PC-9 (cell line): Measurements from ENCODE around the gene PPAN. TPM values are rescaled to one million over a fixed set of nuclear protein-coding genes. Genes with fewer than 3 reads are reported as not detected.

ENCODE experiments used
- BruUV-seq: library from RNA; stranded (reverse); fragments of 400-500 nt; replicated peaks from 2 replicates; lab custom pipeline; 2021; lab: Mats Ljungman, UMichigan
- CTCF ChIA-PET: fragments of 300-600 bp; sonication (Branson Sonifier 250); formaldehyde crosslinking; loops from one replicate; lab custom pipeline; 2022; ENCODE audit warnings: antibody characterized with exemption; lab: Charles Lee
- POLR2A ChIA-PET: fragments of 300-600 bp; sonication (Branson Sonifier 250); formaldehyde crosslinking; loops from one replicate; lab custom pipeline; 2022; ENCODE audit warnings: antibody characterized with exemption; ENCODE audit not compliant: unreplicated experiment; lab: Charles Lee
- DNase-seq, 2 experiments: peaks; one replicate each; pipeline versions ENCODE4 v3.0.0 to v3.0.0-alpha.2; 2015 to 2022; ENCODE audit warnings: mixed read lengths in 1 of 2
- H2AFZ ChIP-seq: fragments of 200-600 bp; sonication (generic); 2 replicates; pipeline ENCODE4 v1.8.1; 2017; ENCODE audit warnings: antibody characterized with exemption
- H3F3A ChIP-seq: fragments of 200-600 bp; sonication (generic); 2 replicates; pipeline ENCODE4 v1.8.1; 2017; ENCODE audit warnings: antibody characterized with exemption, mild to moderate bottlenecking, low read depth; ENCODE audit not compliant: insufficient read depth
- H3K27ac ChIP-seq: fragments of 200-600 bp; sonication (generic); 2 replicates; pipeline ENCODE4 v1.6.1; 2016; ENCODE audit warnings: mixed run types
- H3K27me3 ChIP-seq: fragments of 200-600 bp; sonication (generic); 2 replicates; pipeline ENCODE4 v1.6.1; 2016; ENCODE audit warnings: low read depth, mixed run types; ENCODE audit not compliant: insufficient read depth
- H3K36me3 ChIP-seq: fragments of 200-600 bp; sonication (generic); 2 replicates; pipeline ENCODE4 v1.6.1; 2016; ENCODE audit warnings: low read depth, mixed run types
- H3K4me1 ChIP-seq: fragments of 200-600 bp; sonication (generic); replicated peaks from 2 replicates; pipeline ENCODE4 v1.6.1; 2016; ENCODE audit warnings: mixed run types; ENCODE audit not compliant: insufficient read depth
- H3K4me2 ChIP-seq: fragments of 200-600 bp; sonication (generic); 2 replicates; pipeline ENCODE4 v1.6.1; 2017; ENCODE audit warnings: mixed run types
- H3K4me3 ChIP-seq: fragments of 200-600 bp; sonication (generic); 2 replicates; pipeline ENCODE4 v1.6.1; 2016; ENCODE audit warnings: mixed run types
- H3K79me2 ChIP-seq: fragments of 200-600 bp; sonication (generic); 2 replicates; pipeline ENCODE4 v1.6.1; 2017; ENCODE audit warnings: low read depth, mixed run types
- H3K9me2 ChIP-seq: fragments of 200-600 bp; sonication (generic); 2 replicates; pipeline ENCODE4 v1.8.1; 2017; ENCODE audit warnings: mild to moderate bottlenecking; ENCODE audit not compliant: insufficient read depth
- H3K9me3 ChIP-seq: fragments of 200-600 bp; sonication (generic); 2 replicates; pipeline ENCODE4 v1.8.1; 2016; ENCODE audit warnings: low read depth; ENCODE audit not compliant: insufficient read depth
- H4K20me1 ChIP-seq: fragments of 200-600 bp; sonication (generic); 2 replicates; pipeline ENCODE4 v1.8.1; 2017; ENCODE audit not compliant: insufficient read depth
- CTCF ChIP-seq: fragments of 200-600 bp; sonication (generic); conservative IDR thresholded peaks from 2 replicates; pipeline ENCODE4 v1.6.1; 2017; ENCODE audit warnings: mixed run types, antibody characterized with exemption, mild to moderate bottlenecking, moderate library complexity
- EZH2 ChIP-seq: fragments of 200-600 bp; sonication (generic); IDR thresholded peaks from 2 replicates; pipeline ENCODE4 v1.8.0; 2017; ENCODE audit warnings: antibody characterized with exemption, low read depth
- intact Hi-C: fragments of 100-400 bp; cut with micrococcal nuclease; formaldehyde crosslinking; loops from one replicate; pipeline ENCODE4 v1.10.0; 2022; ENCODE audit not compliant: unreplicated experiment
- total RNA-seq: library from RNA; stranded (reverse); gene quantifications from 2 replicates; pipeline ENCODE4 v1.2.3, GENCODE V29; 2021

Gene PPAN
- total RNA-seq, 1 experiment from 2014 or later, result 41.0 TPM

GRCh38 chr19:10100163-10100785 lies 5.9 kb upstream of the PPAN start:
- H3K36me3 ChIP-seq, result no peaks in the 10 kb centered on the region
- intact Hi-C loops, result loop anchor here (10.0 kb wide), 1 partner anchor 165 kb away; the partner anchor contains the start of gene OLFM2

GRCh38 chr19:10102787-10103236 lies 3.4 kb upstream of the PPAN start:
- intact Hi-C loops, result loop anchor here (10.0 kb wide), 1 partner anchor 168 kb away; the partner anchor contains the start of gene OLFM2
- peaks cover 9% of the 10 kb centered on the region; the same call in 1 of the 2 replicates for H4K20me1 ChIP-seq
- peaks cover 17% of the 10 kb centered on the region for H3K79me2 ChIP-seq
- no peaks in the 10 kb centered on the region for H3K9me3 ChIP-seq
- no TSS peak for BruUV-seq
- H3K27me3 ChIP-seq, result no peaks in the 10 kb centered on the region
- DNase-seq, result no peak
- peaks cover 7% of the 10 kb centered on the region for H3K4me1 ChIP-seq
- ChIA-PET POLR2A (interaction anchor here (0.7 kb wide), 1 partner anchor 84 kb away, joined by 3 read pairs; no protein-coding TSS in a partner anchor), CTCF (no interaction called here)
- H3K4me2 ChIP-seq, result no peak overlapping the region
- H3K4me3 ChIP-seq, result no peak overlapping the region
- no peak overlapping the region for H3K27ac ChIP-seq
- no peaks in the 10 kb centered on the region for H3K9me2 ChIP-seq
- peaks cover 7% of the 10 kb centered on the region for H3K36me3 ChIP-seq
- H3F3A ChIP-seq, result peaks cover 18% of the 10 kb centered on the region; the same call in 1 of the 2 replicates
- no peak for TF ChIP-seq CTCF
- TF ChIP-seq EZH2, result no peak
- H2AFZ ChIP-seq, result no peak overlapping the region

More at GRCh38 chr19:10100163-10100785, 5.9 kb upstream of the PPAN start:
- Histone ChIP-seq H3K27ac (no peak overlapping the region), H4K20me1 (no peaks in the 10 kb centered on the region), H3K9me3 (no peaks in the 10 kb centered on the region), H3K4me1 (peaks cover 11% of the 10 kb centered on the region), H3K9me2 (no peaks in the 10 kb centered on the region), H3K4me2 (no peak overlapping the region), H2AFZ (no peak overlapping the region), H3K4me3 (no peak overlapping the region), H3K27me3 (no peaks in the 10 kb centered on the region), H3K79me2 (no peaks in the 10 kb centered on the region), H3F3A (peaks cover 21% of the 10 kb centered on the region; the same call in 1 of the 2 replicates)
- BruUV-seq, result no TSS peak
- no peak for DNase-seq
- CTCF ChIA-PET, result no interaction called here
- POLR2A ChIA-PET, result no interaction called here
- TF ChIP-seq CTCF, result no peak
- TF ChIP-seq EZH2, result no peak

GRCh38 chr19:10104130-10104513 lies 2.0 kb upstream of the PPAN start:
- POLR2A ChIA-PET, result interaction anchor here (0.7 kb wide), 1 partner anchor 131 kb away, joined by 3 read pairs; no protein-coding TSS in a partner anchor
- CTCF ChIA-PET, result interaction anchor here (0.6 kb wide), 1 partner anchor 148 kb away, joined by 3 read pairs; the partner anchor contains the start of gene MRPL4
- H3K4me2 ChIP-seq, result no peak overlapping the region
- no TSS peak for BruUV-seq
- no peaks in the 10 kb centered on the region for H3K27me3 ChIP-seq
- no peak overlapping the region for H3K4me3 ChIP-seq
- DNase-seq, result no peak
- peaks cover 9% of the 10 kb centered on the region for H3K4me1 ChIP-seq
- H3K9me2 ChIP-seq, result no peaks in the 10 kb centered on the region
- H2AFZ ChIP-seq, result no peak overlapping the region
- no peaks in the 10 kb centered on the region for H3K9me3 ChIP-seq
- H3K36me3 ChIP-seq, result peaks cover 20% of the 10 kb centered on the region
- peaks cover 12% of the 10 kb centered on the region for H4K20me1 ChIP-seq
- H3K27ac ChIP-seq, result no peak overlapping the region
- H3F3A ChIP-seq, result peaks cover 21% of the 10 kb centered on the region
- intact Hi-C loops, result loop anchor here (10.0 kb wide), 1 partner anchor 169 kb away; the partner anchor contains the start of gene OLFM2
- TF ChIP-seq EZH2, result no peak
- TF ChIP-seq CTCF, result no peak
- H3K79me2 ChIP-seq, result peaks cover 29% of the 10 kb centered on the region
